Tibial nerve (tissue), 4 donors: ENCODE measurements around the gene GABRG1. TPM values are rescaled to one million over a fixed set of nuclear protein-coding genes. Genes with fewer than 3 reads are reported as not detected.

ENCODE experiments used
- DNase-seq, 2 donors: peaks; one replicate each; pipeline ENCODE4 v3.0.0-alpha.2; 2019; ENCODE audit warnings: low spot score in 2 of 2
- H3K27ac ChIP-seq, 4 donors: fragments of 200-600 bp; sonication (generic) in 3 of 4; one replicate each; pipeline ENCODE4 v1.5.1; 2017 to 2019; ENCODE audit warnings: mild to moderate bottlenecking in 1 of 4
- H3K27me3 ChIP-seq, 2 donors: fragments of 200-600 bp; sonication (generic) in 1 of 2; one replicate each; pipeline versions ENCODE4 v1.5.1 to v1.6.0; 2017 to 2019
- H3K36me3 ChIP-seq, 3 donors: fragments of 200-600 bp; sonication (generic); one replicate each; pipeline ENCODE4 v1.5.1; 2018 to 2019
- H3K4me1 ChIP-seq, 4 donors: fragments of 200-600 bp; sonication (generic) in 3 of 4; one replicate each; pipeline ENCODE4 v1.5.1; 2017 to 2019
- H3K4me3 ChIP-seq, 4 donors: fragments of 200-600 bp; sonication (generic) in 3 of 4; one replicate each; pipeline ENCODE4 v1.5.1; 2017 to 2019; ENCODE audit warnings: mild to moderate bottlenecking in 1 of 4, moderate library complexity in 1 of 4
- H3K9me3 ChIP-seq, 4 donors: fragments of 200-600 bp; sonication (generic) in 3 of 4; one replicate each; pipeline ENCODE4 v1.5.1; 2017 to 2019
- CTCF ChIP-seq, 5 experiments: fragments of 200-600 bp in 3 of 5; fragments of 450-650 bp in 2 of 5; sonication (generic) in 3 of 5; IDR thresholded peaks; one replicate each; pipeline ENCODE4 v1.5.1; 2016 to 2019; ENCODE audit warnings: antibody characterized with exemption in 5 of 5, mild to moderate bottlenecking in 3 of 5, moderate library complexity in 2 of 5
- EP300 ChIP-seq, 2 donors: sonication (generic); formaldehyde crosslinking; IDR thresholded peaks; one replicate each; pipeline ENCODE4 v1.6.1; 2017; ENCODE audit warnings: antibody characterized with exemption in 2 of 2, mild to moderate bottlenecking in 1 of 2
- POLR2A ChIP-seq, 2 donors: fragments of 450-650 bp; IDR thresholded peaks; one replicate each; pipeline ENCODE4 v1.6.1; 2017; ENCODE audit warnings: antibody characterized with exemption in 2 of 2, mild to moderate bottlenecking in 2 of 2, moderate library complexity in 2 of 2
- WGBS, 2 donors: methylation state at CpG; one replicate each; pipeline ENCODE4 v1.1.5; 2018; 5-methylcytosine and 5-hydroxymethylcytosine counted together
- total RNA-seq, 4 donors: library from RNA; depleted of rRNA; stranded (reverse); fragments of >200 nt; gene quantifications; one replicate each; pipeline ENCODE4 v1.1.0, GENCODE V29; 2016

GABRG1 gene
- total RNA-seq, 4 donors from 2014 or later: 0.59 to 9.4 (median 1.8) TPM

DNA sequence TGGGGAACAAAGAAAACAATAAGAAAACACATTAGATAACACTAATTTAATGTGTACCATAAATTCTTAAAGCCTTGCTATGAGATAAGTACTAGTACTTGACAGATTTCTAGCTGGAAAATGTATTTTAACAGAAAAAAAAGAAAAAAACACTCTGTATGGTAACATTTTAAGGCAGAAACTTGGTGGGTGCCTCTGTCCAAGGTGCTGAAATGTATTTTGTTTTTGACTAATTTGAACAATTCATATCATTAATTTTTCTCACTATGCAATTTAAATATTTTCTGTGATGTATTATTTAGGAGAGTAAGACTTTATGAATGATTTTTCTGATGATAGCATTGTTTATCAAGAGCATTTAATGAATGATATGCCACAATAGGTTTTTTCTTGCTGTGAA lies 107.5 kb downstream of the GABRG1 start:
- no peaks in the 10 kb centered on the region for H3K4me1 ChIP-seq
- H3K36me3 ChIP-seq: no peaks in the 10 kb centered on the region
- H3K4me3 ChIP-seq: no peak overlapping the region
- TF ChIP-seq CTCF (IDR thresholded peaks at IDR 0.05) (no peak), POLR2A (IDR thresholded peaks at IDR 0.05) (no peak), EP300 (IDR thresholded peaks at IDR 0.05) (no peak)
- no peak for DNase-seq
- no peaks in the 10 kb centered on the region for H3K9me3 ChIP-seq
- H3K27me3 ChIP-seq: no peaks in the 10 kb centered on the region
- H3K27ac ChIP-seq: no peak overlapping the region

GRCh38 chr4:45992728-45993127 lies 131.1 kb downstream of the GABRG1 start:
- no peak overlapping the region for H3K27ac ChIP-seq
- no peak for TF ChIP-seq CTCF (IDR thresholded peaks at IDR 0.05)
- TF ChIP-seq POLR2A (IDR thresholded peaks at IDR 0.05): no peak
- TF ChIP-seq EP300 (IDR thresholded peaks at IDR 0.05): no peak
- no peak overlapping the region for H3K4me3 ChIP-seq
- H3K9me3 ChIP-seq: no peaks in the 10 kb centered on the region
- H3K4me1 ChIP-seq: no peaks in the 10 kb centered on the region
- no peaks in the 10 kb centered on the region for H3K36me3 ChIP-seq
- DNase-seq: no peak
- no peaks in the 10 kb centered on the region for H3K27me3 ChIP-seq

- no peaks in the 10 kb centered on the region for H3K27me3 ChIP-seq
- no peak for DNase-seq
- H3K4me3 ChIP-seq: no peak overlapping the region
- TF ChIP-seq CTCF (IDR thresholded peaks at IDR 0.05): no peak
- TF ChIP-seq EP300 (IDR thresholded peaks at IDR 0.05): no peak
- TF ChIP-seq POLR2A (IDR thresholded peaks at IDR 0.05): no peak
- H3K9me3 ChIP-seq: no peaks in the 10 kb centered on the region
- WGBS, 2 donors: 74 to 75% methylated on average over 1 of the region's 1 CpG
- H3K4me1 ChIP-seq: no peaks in the 10 kb centered on the region
- no peak overlapping the region for H3K27ac ChIP-seq
- H3K36me3 ChIP-seq: no peaks in the 10 kb centered on the region
These were observed 134.1 kb downstream of the GABRG1 start for GRCh38 chr4:45989775-45990174.

GRCh38 chr4:45987858-45988257 lies 136.0 kb downstream of the GABRG1 start:
- H3K27ac ChIP-seq: no peak overlapping the region
- DNase-seq: no peak
- H3K9me3 ChIP-seq: no peaks in the 10 kb centered on the region
- 86 to 87% methylated on average over 1 of the region's 1 CpG for WGBS, 2 donors
- TF ChIP-seq POLR2A (IDR thresholded peaks at IDR 0.05) (no peak), CTCF (IDR thresholded peaks at IDR 0.05) (no peak), EP300 (IDR thresholded peaks at IDR 0.05) (no peak)
- H3K27me3 ChIP-seq: no peaks in the 10 kb centered on the region
- H3K4me3 ChIP-seq: no peak overlapping the region
- H3K4me1 ChIP-seq: no peaks in the 10 kb centered on the region
- H3K36me3 ChIP-seq: no peaks in the 10 kb centered on the region
